Gastrocnemius medialis (tissue), 4 donors: ENCODE data around the gene CXXC4.

Source experiments
- CTCF ChIP-seq, 5 experiments: fragments of 450-650 bp in 3 of 5; fragments of 200-600 bp in 2 of 5; sonication (generic) in 2 of 5; IDR thresholded peaks in 4 of 5; conservative IDR thresholded peaks in 1 of 5; 1 replicate in 4 of 5; 2 replicates in 1 of 5; pipeline ENCODE4 v1.5.1; 2016 to 2019; ENCODE audit warnings: antibody characterized with exemption in 5 of 5, mild to moderate bottlenecking in 3 of 5, moderate library complexity in 3 of 5
- POLR2A ChIP-seq, 2 donors: fragments of 450-650 bp; IDR thresholded peaks; one replicate each; pipeline ENCODE4 v1.6.1; 2017; ENCODE audit warnings: antibody characterized with exemption in 2 of 2, mild to moderate bottlenecking in 2 of 2, moderate library complexity in 2 of 2

GRCh38 chr4:104524026-104524425 is 29.3 kb upstream of the CXXC4 start:
- no peak for TF ChIP-seq CTCF (IDR thresholded peaks at IDR 0.05 in 4 of 5, conservative IDR thresholded peaks at IDR 0.05 in 1 of 5)
- TF ChIP-seq POLR2A (IDR thresholded peaks at IDR 0.05): no peak
